ENCODE results near the gene TSPAN5. TPM values are rescaled to one million over a fixed set of nuclear protein-coding genes. Genes with fewer than 3 reads are reported as not detected.

The TSPAN5 gene
- total RNA-seq, 1 donor from 2014 or later = 8.6 TPM

- no peak for DNase-seq (ENCODE audit: low spot score)
- intact Hi-C loops (cut with DNase I) = no loop called here
Observed at GRCh38 chr4:98674404-98675173, 16.2 kb upstream of the TSPAN5 start.

GRCh38 chr4:98673978-98674377 lies 15.6 kb upstream of the TSPAN5 start:
- DNase-seq (ENCODE audit: low spot score) = no peak
- intact Hi-C loops (cut with DNase I) = no loop called here

GRCh38 chr4:98673288-98673644 lies 14.9 kb upstream of the TSPAN5 start:
- no peak for DNase-seq (ENCODE audit: low spot score)
- intact Hi-C loops (cut with DNase I) = no loop called here

- no peak for DNase-seq (ENCODE audit: low spot score)
- intact Hi-C loops (cut with DNase I) = no loop called here
Observed at GRCh38 chr4:98672583-98673287, 14.3 kb upstream of the TSPAN5 start.

- DNase-seq (ENCODE audit: low spot score) = no peak
- intact Hi-C loops (cut with DNase I) = no loop called here
Observed at GRCh38 chr4:98671131-98671530, 12.7 kb upstream of the TSPAN5 start.

GRCh38 chr4:98670186-98670585 lies 11.8 kb upstream of the TSPAN5 start:
- intact Hi-C loops (cut with DNase I) = no loop called here
- DNase-seq (ENCODE audit: low spot score) = no peak

GRCh38 chr4:98669577-98669976 lies 11.2 kb upstream of the TSPAN5 start:
- intact Hi-C loops (cut with DNase I) = no loop called here
- DNase-seq (ENCODE audit: low spot score) = no peak

GRCh38 chr4:98664959-98665358 lies 6.5 kb upstream of the TSPAN5 start:
- intact Hi-C loops (cut with DNase I) = no loop called here
- DNase-seq (ENCODE audit: low spot score) = no peak

- intact Hi-C loops (cut with DNase I) = no loop called here
- DNase-seq (ENCODE audit: low spot score) = no peak
Observed at GRCh38 chr4:98663226-98664006, 5.0 kb upstream of the TSPAN5 start.

- intact Hi-C loops (cut with DNase I) = no loop called here
- DNase-seq (ENCODE audit: low spot score) = no peak
Observed at GRCh38 chr4:98662626-98663225, 4.3 kb upstream of the TSPAN5 start.

GRCh38 chr4:98662055-98662453 lies 3.6 kb upstream of the TSPAN5 start:
- intact Hi-C loops (cut with DNase I) = no loop called here
- DNase-seq (ENCODE audit: low spot score) = no peak

GRCh38 chr4:98661371-98662054 lies 3.1 kb upstream of the TSPAN5 start:
- intact Hi-C loops (cut with DNase I) = no loop called here

GRCh38 chr4:98659741-98660462 lies 1.5 kb upstream of the TSPAN5 start:
- DNase-seq (ENCODE audit: low spot score) = no peak
- intact Hi-C loops (cut with DNase I) = loop anchor here (2.0 to 5.0 kb wide), 4 partner anchors 138 to 337 kb away; partner anchors contain the start of gene EIF4E

More at GRCh38 chr4:98661371-98662054, 3.1 kb upstream of the TSPAN5 start:
- no peak for DNase-seq (ENCODE audit: low spot score)

- intact Hi-C loops (cut with DNase I) = loop anchor here (2.0 to 5.0 kb wide), 4 partner anchors 137 to 338 kb away; partner anchors contain the start of gene EIF4E
- no peak for DNase-seq (ENCODE audit: low spot score)
Observed at GRCh38 chr4:98659106-98659592, 738 bp upstream of the TSPAN5 start.

- no peak for DNase-seq (ENCODE audit: low spot score)
- intact Hi-C loops (cut with DNase I) = loop anchor here (2.0 to 5.0 kb wide), 4 partner anchors 135 to 339 kb away; partner anchors contain the start of gene EIF4E
Observed at GRCh38 chr4:98657531-98658286, 702 bp downstream of the TSPAN5 start.

GRCh38 chr4:98656886-98657285 lies 1.5 kb downstream of the TSPAN5 start:
- intact Hi-C loops (cut with DNase I) = loop anchor here (5.0 kb wide), 2 partner anchors 135 to 190 kb away; no protein-coding TSS in a partner anchor
- DNase-seq (ENCODE audit: low spot score) = no peak

GRCh38 chr4:98656443-98656842 lies 2.0 kb downstream of the TSPAN5 start:
- intact Hi-C loops (cut with DNase I) = loop anchor here (5.0 kb wide), 2 partner anchors 134 to 189 kb away; no protein-coding TSS in a partner anchor
- DNase-seq (ENCODE audit: low spot score) = no peak
